ENCODE data around the gene RDH5.

RDH5 gene

DNA sequence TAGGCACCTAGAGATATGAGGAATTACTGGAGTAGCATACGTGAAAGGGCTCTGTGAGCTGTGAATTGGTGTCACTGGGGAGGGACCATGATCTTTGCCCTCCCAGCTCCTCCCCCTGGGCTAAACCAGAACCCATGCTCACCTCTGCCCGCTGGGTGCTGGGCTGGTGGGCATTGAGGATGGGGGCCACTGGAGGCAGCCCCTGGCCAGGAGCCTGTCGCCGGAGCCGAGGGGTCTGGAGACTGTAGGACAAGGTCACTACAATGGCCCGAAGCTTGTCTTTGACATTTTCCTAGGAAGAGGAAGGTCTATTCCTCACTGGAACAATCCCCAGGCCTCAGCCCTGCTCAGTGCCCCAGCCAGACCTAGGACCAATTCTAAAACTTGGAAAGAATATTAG is 24.1 kb upstream of the RDH5 start:
- no peak for DNase-seq (ENCODE audit: low spot score)

DNA sequence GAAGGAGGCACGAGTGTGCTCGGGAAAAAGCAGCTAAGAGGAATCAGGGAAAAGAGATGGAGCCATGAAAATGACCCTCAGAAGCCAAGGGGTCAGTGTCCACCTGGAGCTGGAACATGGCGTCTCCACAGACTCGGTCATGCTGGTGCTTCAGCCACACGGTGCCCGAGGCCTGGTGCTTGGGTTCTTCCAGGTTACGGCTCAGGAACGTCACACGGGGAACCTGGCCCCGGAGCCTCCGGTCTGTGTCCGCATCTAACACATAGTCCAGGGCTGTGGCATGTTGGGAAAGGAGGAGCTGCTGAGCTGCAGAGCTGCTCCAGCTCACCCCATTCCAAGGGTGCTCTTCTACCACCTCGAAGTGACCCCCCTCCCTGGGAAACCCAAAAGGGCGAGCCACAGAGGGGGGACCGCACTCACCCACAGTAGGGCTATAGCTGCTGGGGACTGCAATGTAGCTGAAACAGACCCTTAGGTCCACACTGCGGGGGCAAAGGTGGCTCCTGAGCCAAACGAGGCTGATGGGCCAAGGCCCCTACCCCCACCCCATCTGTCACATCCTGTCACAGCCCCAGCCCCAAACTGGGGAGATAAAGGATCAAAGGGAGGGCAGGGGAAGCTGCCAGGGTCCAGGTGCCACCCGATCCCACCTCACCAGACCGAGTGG is 23.3 kb upstream of the RDH5 start:
- DNase-seq (ENCODE audit: low spot score), result no peak

DNA sequence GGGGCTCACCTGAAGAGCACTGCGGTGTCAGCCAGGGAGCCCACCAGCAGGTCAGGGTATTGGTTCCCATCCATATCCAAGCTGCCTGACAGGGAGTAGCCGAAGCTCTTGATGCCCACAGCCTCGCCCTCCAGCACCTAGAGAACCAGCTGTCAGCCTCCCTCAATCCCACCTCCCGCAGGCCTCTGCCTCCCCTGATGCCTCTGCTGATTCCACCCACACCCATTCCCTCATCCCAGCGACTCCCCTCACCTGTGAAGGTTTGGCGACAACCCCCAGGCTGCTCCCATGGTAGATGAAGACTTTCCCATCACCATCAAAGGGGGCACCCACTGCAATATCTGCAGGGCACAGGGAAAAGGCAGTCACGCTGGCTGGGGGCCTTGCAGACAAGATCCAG is 22.5 kb upstream of the RDH5 start:
- DNase-seq (ENCODE audit: low spot score), result no peak

DNA sequence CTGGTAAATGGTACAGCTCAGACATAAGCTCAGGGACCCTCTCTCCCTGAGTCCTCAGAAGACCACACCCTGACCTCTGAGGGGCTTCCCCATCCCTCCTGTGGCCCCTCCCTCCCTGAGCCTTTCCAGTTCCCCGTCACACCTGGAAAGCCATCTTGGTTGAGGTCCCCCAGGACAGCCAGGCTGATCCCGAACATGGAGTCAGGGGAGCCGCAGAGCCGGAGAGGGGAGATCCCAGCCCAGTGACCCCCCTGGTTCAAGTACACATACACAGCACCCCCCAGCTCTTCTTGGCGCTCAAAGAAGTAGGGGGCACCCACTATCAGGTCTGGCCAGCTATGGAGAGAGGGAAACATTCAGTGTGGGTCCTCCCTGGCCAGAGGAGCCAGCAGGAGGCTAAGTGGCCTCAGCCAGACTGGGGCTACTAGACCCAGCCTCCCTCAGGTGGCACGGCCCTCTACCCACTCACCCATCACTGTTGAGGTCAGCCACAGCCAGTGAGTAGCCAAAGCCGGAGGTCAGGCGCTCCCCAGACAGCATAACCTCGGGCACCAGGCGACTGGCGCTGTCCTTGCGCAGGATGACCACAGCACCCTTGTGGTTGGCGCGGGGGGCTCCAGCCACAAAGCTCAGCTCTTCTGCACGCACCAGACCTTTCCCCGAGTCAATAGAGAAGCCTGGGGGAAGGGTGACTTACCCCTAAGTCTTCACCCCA is 21.8 kb upstream of the RDH5 start:
- DNase-seq (ENCODE audit: low spot score), result no peak

DNA sequence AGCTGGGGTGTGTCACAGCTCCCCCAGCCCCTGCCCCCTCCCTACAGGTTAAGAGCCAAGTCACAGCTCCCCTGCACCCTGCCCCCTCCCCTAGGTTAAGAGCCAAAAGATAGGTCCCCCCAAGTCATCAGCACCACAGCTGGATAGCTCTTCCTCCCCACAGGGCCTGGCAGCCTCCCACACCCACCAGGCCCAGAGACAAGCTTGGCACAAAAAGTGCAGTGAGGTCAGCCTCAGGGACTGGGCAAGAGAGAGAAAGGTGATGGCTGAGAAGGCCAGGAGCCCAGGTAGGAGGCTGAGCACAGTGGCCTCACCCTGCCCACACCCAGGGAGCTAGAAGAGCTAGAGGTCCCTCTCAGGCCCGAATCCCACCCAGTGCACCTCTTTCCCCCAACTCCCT is 21.2 kb upstream of the RDH5 start:
- no peak for DNase-seq (ENCODE audit: low spot score)

DNA sequence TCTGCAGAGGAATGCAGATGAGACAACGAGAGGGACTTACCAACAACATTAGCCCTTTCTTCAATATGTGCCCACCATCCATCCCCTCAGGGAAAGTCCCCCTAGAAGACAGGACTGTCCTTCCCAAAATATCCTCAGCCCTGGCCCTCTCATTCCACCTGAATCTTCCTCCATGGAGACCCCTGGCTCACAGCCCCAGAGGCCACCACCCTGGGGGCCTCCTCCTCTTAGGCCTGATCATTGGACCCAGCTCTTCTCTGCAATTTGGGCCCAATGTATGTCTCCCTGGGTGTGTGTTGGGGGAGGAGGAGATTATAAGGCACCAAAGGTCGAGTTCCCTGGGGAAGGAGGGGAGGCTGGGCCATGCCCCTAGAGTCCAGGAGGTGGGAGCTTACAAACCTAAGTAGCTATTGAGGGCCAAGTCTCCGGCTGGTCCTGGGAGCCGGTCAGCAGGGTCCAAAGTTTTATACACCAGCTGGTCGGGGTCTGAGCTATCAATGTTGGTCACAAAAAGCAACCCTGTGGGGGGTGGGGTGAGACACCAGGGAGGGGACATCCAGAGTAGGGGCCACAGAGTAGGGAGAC is 20.6 kb upstream of the RDH5 start:
- DNase-seq (ENCODE audit: low spot score), result no peak

DNA sequence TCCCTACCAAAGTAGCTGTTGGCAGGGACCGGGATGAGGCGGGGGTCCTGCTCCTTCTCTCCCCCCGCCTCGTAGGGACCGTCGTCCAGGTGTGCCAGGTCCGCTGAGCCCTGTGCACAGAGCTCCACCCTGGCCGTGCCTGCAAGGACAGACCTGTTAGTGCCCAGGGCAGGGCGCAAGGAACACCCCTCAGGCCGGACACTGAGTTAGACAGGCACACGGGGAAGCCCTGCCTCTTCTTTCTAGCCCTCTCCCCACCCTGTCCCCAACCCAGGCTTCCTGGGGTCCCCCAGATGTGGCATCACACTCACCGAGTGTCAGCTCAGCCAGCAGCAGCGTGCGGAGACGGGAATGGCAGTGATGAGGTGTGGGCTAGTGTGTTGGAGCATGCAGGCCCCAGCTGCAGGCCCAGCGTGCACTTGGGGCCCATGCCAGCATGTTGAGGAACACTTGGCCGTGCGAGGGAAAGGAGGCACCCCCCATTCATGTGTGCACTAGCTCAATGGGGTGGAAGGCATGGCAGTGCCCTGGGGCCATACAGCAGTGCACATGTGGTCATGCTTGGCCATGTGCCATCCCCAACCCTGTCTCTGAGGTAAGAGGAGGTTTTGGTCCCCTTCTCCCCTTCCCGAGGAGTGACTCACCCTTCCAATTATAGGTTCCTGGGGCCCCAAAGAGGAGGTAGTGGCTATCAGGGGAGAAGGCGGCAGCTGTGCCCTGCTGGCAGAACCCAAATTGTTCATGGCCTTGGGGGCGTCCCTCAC is 19.8 kb upstream of the RDH5 start:
- no peak for DNase-seq (ENCODE audit: low spot score)

DNA sequence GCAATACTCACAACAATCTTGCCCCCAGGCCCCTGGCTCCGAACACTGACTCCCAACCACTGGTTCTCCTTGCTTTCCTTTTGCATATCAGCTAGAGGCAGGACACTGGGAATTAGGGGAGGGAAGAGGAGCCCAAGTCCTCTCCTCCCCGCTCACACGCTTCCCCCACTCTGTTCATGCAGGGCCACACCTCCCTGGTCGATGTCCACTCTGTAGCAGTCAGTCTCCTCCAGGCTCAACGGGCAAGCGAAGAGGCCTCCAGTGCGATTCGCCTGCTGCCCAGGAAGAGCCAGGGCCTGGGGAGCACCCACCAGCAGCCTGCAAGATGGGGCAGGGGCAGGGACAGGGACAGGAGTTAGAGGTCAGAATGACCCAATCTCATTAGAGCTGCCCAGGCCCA is 17.3 kb upstream of the RDH5 start:
- no peak for DNase-seq (ENCODE audit: low spot score)

DNA sequence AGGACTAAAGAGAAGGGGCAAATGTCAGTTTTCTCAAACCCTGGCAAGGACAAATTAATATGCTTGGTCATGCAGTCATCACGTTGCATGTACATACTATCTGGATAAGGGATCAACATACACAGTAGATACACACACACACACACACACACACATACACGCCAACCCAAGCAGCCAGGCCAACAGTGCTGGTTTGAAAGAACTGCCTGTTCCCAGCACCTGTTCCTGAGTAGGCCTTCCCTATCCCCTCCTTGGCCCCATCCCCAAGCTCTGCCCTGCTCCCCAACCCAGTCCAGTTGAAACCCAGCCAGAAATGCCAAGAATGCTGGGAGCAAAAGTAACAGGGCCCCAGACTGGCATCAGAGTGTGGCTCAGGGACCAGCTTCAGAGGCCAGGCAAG is 16.9 kb upstream of the RDH5 start:
- no peak for DNase-seq (ENCODE audit: low spot score)

DNA sequence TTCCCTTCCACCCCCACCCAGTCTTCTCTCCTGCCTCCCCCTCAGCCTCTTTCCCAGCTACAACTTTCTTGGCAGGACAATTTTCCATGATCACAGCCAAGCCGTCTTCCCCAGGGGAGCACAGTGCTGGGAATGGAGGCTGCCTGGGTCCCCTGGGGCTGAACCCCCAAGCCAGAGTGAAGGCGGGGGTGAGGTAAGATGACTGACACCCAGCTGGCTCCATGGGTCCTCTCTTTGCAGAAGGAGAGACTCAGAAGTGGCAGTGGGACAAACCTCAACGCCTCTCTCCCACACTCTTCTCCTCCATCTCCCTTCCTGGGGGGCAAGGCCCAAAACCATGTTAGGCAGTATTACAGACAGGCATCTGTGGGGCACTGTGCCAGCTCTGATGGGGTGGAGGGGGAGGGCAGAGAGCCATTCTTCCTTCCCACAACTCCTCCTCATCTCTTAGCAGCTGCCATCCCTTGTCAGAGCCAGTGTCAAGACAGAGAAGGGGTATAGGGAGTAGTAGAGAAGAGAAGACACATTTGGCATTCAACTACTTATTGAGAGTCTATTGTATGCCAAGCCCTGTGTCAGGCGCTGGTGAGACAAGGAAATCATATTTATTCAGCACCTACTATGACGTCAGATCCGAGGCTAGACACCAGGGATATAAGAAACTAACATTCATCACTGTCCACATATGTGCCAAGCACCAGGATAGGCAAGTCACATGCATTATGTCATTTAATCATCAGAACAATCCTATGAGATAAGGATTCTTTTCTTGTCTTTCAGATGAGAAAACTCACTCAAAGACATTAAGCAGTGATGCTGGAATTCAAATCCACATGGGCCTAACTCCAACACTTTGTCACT is 16.1 kb upstream of the RDH5 start:
- no peak for DNase-seq (ENCODE audit: low spot score)

DNA sequence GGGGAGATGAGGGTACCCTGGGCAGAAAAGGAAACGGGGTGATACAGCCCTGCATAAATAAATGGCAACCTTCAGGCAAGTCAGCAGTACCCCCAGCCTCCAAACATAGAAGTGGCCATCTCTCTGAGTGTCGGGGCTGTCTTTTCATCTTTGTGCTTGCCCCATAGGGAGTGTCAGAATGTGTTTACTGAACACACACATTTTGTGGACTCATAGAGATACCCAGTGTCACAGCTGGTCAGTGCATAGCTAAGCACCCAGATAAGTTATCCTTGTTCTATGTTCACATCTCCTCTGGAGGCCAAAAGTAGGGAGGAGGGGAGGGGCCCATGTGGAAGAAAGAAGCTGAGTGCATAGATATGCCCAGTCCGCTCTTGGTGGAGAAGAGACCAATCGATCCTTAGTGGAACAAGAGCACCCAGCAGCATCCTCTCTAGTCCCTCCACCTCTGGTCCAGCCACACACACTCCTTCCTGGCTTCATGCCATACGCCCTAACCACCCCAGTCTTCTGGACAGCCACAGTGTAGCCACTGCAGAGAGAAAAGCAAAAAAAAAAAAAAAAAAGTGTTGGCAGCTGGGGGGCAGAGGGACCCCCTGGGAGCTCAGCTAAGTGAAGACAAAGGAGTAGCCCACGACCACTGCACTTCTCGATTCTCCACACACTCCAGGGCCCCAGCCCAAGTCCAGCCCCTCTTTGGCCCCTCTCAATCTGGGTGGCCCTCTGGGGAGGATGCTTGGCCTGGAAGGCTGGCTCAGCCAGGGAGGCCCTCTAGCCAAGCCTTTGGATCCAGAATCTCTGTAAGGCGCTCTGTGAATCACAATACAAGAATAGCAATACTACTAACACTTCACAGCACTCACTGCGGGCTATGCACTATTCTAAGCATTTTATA is 15.1 kb upstream of the RDH5 start:
- no peak for DNase-seq (ENCODE audit: low spot score)

DNA sequence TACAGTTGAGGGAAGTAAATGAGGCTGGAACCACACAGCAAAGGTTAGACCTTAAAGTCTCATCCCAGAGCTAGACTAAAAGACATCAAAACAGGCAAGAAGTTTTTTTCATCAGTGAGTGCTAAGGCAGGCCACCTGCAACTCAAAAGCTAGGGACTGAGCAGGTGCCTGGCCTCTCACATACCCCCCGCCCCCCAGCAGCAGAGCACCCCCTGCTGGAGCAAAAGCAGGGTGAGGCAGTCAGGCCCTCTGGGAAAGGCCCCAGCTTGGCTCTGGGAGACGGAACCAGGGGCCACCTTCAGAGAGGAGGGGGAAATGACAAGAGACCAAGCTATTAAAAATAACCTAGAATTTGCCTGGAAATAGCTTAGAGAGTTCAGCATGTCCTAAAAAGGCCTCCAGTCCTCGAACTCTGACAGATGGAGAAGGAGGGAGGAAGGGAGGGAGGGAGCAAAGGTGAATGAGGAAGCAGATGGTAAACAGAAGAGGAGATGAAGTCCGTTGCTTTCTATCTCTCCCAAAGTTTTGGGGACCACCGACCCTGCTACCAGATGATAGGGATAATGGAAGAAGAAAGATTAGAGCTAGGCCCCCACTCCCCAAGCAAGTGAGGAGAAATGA is 14.3 kb upstream of the RDH5 start:
- DNase-seq (ENCODE audit: low spot score), result no peak

DNA sequence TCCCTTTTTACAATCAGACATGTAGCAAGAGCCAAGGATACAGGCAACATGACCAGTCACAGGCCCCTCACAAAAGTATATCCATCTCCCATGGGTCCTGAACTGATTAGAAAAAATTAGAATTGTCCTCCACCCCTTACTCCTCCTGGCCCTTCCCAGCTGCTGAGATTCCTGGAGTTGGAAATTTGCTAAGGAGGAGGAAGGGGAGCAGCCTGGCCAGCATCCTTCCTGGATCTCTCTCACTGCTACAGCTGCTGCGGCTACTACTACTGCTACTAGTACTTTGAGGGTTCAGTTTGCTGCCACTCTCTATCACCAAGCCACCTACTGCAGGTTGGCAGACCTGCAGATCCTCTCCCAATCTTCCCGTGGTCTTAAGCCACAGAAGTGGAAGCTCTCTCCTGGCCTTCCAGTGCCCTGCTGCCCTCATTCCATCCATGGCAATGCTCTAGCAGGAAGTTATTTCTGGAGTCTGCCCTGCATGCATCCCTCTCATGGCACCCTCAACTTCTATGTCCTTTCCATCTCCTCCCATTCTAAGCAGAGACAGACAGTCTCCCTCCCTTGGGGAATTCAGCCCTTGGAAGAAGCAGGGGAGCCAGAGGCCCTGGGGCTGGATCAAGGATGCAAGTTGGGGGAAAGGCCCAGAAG is 13.5 kb upstream of the RDH5 start:
- DNase-seq (ENCODE audit: low spot score), result no peak

DNA sequence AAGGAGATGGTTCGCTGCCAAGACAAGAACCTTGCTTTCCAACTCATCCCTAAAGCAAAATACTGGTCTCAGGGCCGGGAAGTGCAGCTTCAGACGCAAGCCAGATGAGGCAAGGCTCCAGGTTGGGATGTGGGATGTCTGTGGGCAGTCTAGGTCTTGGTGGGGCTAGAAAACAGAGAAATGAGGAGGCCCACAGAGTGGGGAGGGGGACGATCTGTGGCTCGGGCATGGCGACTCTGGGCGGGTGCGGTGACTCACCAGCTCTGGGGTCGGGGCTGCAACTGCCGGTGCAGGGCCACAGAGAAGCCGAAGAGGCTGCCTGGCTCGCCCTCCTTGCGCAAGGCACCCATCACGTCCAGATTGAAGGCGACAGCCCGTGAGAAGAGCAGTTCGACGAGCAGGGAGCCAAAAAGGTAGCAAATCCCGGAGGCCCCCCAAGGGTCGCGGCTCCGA is 12.9 kb upstream of the RDH5 start:
- no peak for DNase-seq (ENCODE audit: low spot score)

DNA sequence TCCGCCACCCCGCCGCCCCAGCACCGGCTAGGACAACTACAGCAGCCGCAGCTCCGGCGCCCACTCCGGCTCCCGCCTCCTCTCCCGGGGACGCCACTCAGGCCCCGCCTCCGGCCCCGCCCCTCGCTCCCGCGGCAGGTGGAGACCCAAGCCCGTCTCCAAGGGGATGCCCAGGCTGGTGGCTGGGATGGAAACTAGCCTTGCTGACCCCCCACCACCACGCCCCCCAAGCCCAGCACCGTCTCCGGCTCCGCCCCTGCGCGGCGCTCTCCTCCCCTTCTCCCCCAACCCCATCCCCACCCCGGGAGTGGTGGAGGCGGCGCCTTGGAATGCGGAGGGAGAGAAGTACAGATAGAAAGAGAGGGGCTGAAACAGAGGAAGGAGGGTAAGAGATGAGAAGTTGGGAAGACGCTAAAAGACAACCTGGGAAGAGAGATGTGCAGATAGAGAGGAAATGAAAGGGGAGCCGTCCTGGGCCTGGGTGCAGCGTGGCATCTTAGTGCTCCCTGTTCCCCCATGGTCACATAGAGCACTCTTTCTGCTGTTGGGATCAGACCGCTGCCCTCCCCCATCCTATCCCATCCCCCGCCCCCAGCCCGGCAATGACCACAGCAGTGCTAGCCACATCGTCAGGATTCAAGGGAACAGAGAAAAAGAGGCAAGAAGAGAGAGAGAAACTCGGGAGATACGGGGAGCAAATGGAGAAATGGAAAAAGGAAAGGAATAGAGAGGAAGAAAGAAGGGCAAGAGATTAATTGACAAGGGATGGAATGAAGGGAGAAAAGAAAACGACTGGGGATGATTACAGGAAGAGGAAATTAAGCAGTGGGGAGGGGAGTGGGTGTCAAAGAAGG is 12.1 kb upstream of the RDH5 start, which contains the start of gene ITGA7:
Gene ITGA7 (minus strand): TSS at position 64 of the 854 bp plus-strand sequence. CDS start 222 bp downstream, outside the sequence.
- DNase-seq (ENCODE audit: low spot score), result no peak

DNA sequence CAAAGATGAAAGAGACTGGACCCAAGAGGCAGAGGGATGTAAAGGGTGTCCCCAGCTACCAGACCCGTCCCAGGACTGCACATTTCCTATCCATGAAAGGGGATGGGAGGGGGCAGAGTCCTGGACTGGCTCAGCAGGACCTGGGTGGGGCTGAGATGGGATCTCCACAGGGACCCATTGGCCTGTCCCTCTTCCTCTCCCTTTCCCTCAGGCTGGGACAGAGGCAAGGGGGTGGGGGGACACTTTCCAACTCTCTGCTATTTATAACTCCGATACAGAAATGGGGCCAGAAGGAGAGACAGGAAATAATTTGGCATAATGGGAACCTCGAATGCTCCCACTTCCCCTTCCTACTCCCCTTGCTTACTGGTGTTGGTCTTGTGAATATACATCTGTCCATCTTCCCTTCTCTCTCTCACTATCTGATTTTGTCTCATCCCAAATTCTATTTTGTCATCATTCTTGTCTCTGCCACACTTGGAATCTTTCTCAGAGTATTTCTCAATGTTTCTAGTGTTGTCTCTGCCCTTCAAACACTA is 11.4 kb upstream of the RDH5 start:
- DNase-seq (ENCODE audit: low spot score), result no peak

DNA sequence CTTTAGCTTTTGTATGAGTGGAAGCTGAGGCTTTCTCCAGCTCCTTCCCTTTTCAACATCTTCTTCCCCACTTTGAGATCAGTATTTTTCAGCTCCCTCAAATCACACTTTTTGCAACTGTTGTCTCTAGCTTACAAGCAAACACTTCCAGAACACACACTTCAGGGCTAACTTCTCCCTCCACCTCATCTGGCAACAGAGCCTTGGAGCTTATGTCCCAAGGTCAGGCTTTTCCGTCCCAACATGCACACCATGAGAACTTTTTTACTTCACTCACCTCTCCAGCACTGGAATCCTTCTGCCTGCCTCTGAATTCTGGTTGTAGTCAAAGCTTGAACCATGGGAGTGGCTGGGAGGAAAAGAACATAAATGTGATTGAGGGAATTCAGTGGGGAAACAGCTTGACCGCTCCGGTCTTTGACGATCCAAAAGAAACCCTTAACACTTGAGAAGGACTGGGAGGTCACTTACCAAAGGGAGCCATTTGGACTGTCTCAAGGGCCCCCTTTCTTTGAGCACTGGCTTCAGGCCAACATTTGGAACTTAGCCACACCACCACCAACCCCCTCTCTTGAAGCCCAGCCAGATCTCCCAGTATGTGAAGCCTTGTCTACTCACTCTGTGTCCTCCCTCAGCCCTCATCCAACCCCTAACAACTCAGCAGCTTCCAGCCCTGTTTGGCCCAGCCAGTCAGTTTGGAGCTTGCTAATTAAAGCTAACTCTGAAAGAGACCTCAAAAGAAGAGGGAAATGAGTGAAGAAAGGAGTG is 8.2 kb upstream of the RDH5 start:
- no peak for DNase-seq (ENCODE audit: low spot score)

All from hematopoietic multipotent progenitor cell treated with erythropoietin and hydrocortisone succinate and interleukin-3 and kit ligand, for 17 days (in vitro differentiated cells).